OCI-LY3 (cell line): Measurements from ENCODE around the gene GINS1.

Source experiments
- H2AFZ ChIP-seq: fragments of 200-600, 300-600 bp; shearing (Covaris generic); 2 replicates; pipeline ENCODE4 v1.6.0; 2014; ENCODE audit warnings: antibody characterized with exemption, low read depth, low read length
- H3K27ac ChIP-seq: fragments of 200-600, 300-600 bp; sonication (generic); 2 replicates; pipeline ENCODE4 v1.5.1; 2014; ENCODE audit warnings: mild to moderate bottlenecking, low read length, moderate library complexity, mixed read lengths
- H3K27me3 ChIP-seq: fragments of 200-600, 300-600 bp; sonication (generic); 2 replicates; pipeline ENCODE4 v1.6.1; 2014; ENCODE audit warnings: low read depth, low read length, mixed read lengths
- H3K36me3 ChIP-seq: fragments of 200-600, 300-600 bp; sonication (generic); replicated peaks from 2 replicates; pipeline ENCODE3; 2014; ENCODE audit warnings: low read depth, low read length, mixed read lengths
- H3K4me1 ChIP-seq: fragments of 300-600, 200-600 bp; sonication (generic); 2 replicates; pipeline ENCODE4 v1.6.1; 2014; ENCODE audit warnings: low read length, mixed read lengths
- H3K4me2 ChIP-seq: fragments of 200-600, 300-600 bp; sonication (generic); 2 replicates; pipeline ENCODE4 v1.6.1; 2014; ENCODE audit warnings: low read length, mixed read lengths
- H3K4me3 ChIP-seq: fragments of 300-600, 200-600 bp; sonication (generic); 2 replicates; pipeline ENCODE4 v1.5.1; 2014; ENCODE audit warnings: antibody characterized with exemption, mild to moderate bottlenecking, low read length, moderate library complexity
- H3K79me2 ChIP-seq: fragments of 300-600, 200-600 bp; shearing (Covaris generic); 2 replicates; pipeline ENCODE4 v1.6.1; 2014; ENCODE audit warnings: mild to moderate bottlenecking, low read length, mixed read lengths
- H3K9ac ChIP-seq: fragments of 300-600, 200-600 bp; shearing (Covaris generic); 2 replicates; pipeline ENCODE4 v1.6.0; 2014; ENCODE audit warnings: mild to moderate bottlenecking, low read length, moderate library complexity
- H3K9me3 ChIP-seq: fragments of 200-600, 300-600 bp; shearing (Covaris generic); 2 replicates; pipeline ENCODE4 v1.6.1; 2014; ENCODE audit warnings: low read length, mixed read lengths; ENCODE audit not compliant: insufficient read depth
- H4K20me1 ChIP-seq: fragments of 200-600, 300-600 bp; sonication (generic); 2 replicates; pipeline ENCODE4 v1.6.1; 2016; ENCODE audit warnings: low read length, mixed read lengths; ENCODE audit not compliant: insufficient read depth
- CTCF ChIP-seq: fragments of 200-600, 300-600 bp; sonication (generic); IDR thresholded peaks from 2 replicates; pipeline ENCODE4 v1.5.1; 2014; ENCODE audit warnings: antibody characterized with exemption, low read length, low read depth
- EZH2phosphoT487 ChIP-seq: fragments of 200-600 bp; shearing (Covaris generic); IDR thresholded peaks from 2 replicates; pipeline ENCODE4 v1.6.1; 2018; ENCODE audit warnings: antibody characterized with exemption, mixed run types, low read depth

The GINS1 gene

GRCh38 chr20:25421102-25421501 lies 13.6 kb downstream of the GINS1 start:
- Histone ChIP-seq H2AFZ (no peak overlapping the region), H3K79me2 (peaks cover 6% of the 10 kb centered on the region), H4K20me1 (no peaks in the 10 kb centered on the region), H3K4me1 (no peaks in the 10 kb centered on the region), H3K4me2 (no peak overlapping the region), H3K27me3 (no peaks in the 10 kb centered on the region), H3K9me3 (no peaks in the 10 kb centered on the region), H3K36me3 (peaks cover 55% of the 10 kb centered on the region), H3K4me3 (no peak overlapping the region), H3K9ac (no peak overlapping the region), H3K27ac (no peak overlapping the region)
- no peak for TF ChIP-seq CTCF
- no peak for TF ChIP-seq EZH2phosphoT487

- Histone ChIP-seq H3K4me3 (no peak overlapping the region), H3K4me2 (no peak overlapping the region), H3K4me1 (no peaks in the 10 kb centered on the region), H3K9ac (no peak overlapping the region), H3K27me3 (no peaks in the 10 kb centered on the region), H4K20me1 (no peaks in the 10 kb centered on the region), H3K27ac (no peak overlapping the region), H3K79me2 (no peaks in the 10 kb centered on the region), H2AFZ (no peak overlapping the region), H3K36me3 (peaks cover 52% of the 10 kb centered on the region), H3K9me3 (no peaks in the 10 kb centered on the region)
- TF ChIP-seq EZH2phosphoT487 (no peak), CTCF (no peak)
Measured at GRCh38 chr20:25422032-25422431, 14.6 kb downstream of the GINS1 start.

- H3K4me1 ChIP-seq, result no peaks in the 10 kb centered on the region
- no peak overlapping the region for H3K4me2 ChIP-seq
- no peak overlapping the region for H3K4me3 ChIP-seq
- H3K27me3 ChIP-seq, result no peaks in the 10 kb centered on the region
- H3K9me3 ChIP-seq, result no peaks in the 10 kb centered on the region
- H3K27ac ChIP-seq, result no peak overlapping the region
- H3K36me3 ChIP-seq, result peaks cover 49% of the 10 kb centered on the region
- no peaks in the 10 kb centered on the region for H4K20me1 ChIP-seq
- no peak overlapping the region for H3K9ac ChIP-seq
- H2AFZ ChIP-seq, result no peak overlapping the region
- no peaks in the 10 kb centered on the region for H3K79me2 ChIP-seq
- TF ChIP-seq CTCF (no peak), EZH2phosphoT487 (no peak)
Measured at GRCh38 chr20:25424536-25424935, 17.1 kb downstream of the GINS1 start.

- H2AFZ ChIP-seq, result no peak overlapping the region
- H4K20me1 ChIP-seq, result no peaks in the 10 kb centered on the region; the same call in 1 of the 2 replicates
- no peaks in the 10 kb centered on the region for H3K9me3 ChIP-seq
- no peaks in the 10 kb centered on the region for H3K27me3 ChIP-seq
- no peak overlapping the region for H3K27ac ChIP-seq
- no peak overlapping the region for H3K4me2 ChIP-seq
- H3K36me3 ChIP-seq, result peaks cover 56% of the 10 kb centered on the region
- no peak overlapping the region for H3K9ac ChIP-seq
- TF ChIP-seq CTCF (no peak), EZH2phosphoT487 (no peak)
- peaks cover 12% of the 10 kb centered on the region for H3K4me1 ChIP-seq
- H3K79me2 ChIP-seq, result no peaks in the 10 kb centered on the region; the same call in 1 of the 2 replicates
- H3K4me3 ChIP-seq, result no peak overlapping the region
Measured at GRCh38 chr20:25437153-25437581, 29.7 kb downstream of the GINS1 start.
